Activated B cell treated with CpG ODN at 0.5 μM for 24 hours (primary cell): ENCODE data around the gene IGF2BP3. TPM values are rescaled to one million over a fixed set of nuclear protein-coding genes. Genes with fewer than 3 reads are reported as not detected.

Experiments
- ATAC-seq: fragments of 200-7000 bp; cut with Tn5 transposase; one replicate; pipeline ENCODE4 v1.10.0; 2021; ENCODE audit warnings: low read depth, mild to moderate bottlenecking, moderate library complexity
- CTCF ChIA-PET: fragments of 350-600 bp; sonication (Branson Sonifier 250); formaldehyde crosslinking; loops from one replicate; lab custom pipeline; 2021; ENCODE audit warnings: antibody characterized with exemption; lab: Charles Lee
- POLR2A ChIA-PET: fragments of 350-600 bp; sonication (Branson Sonifier 250); formaldehyde crosslinking; loops from one replicate; lab custom pipeline; 2021; ENCODE audit warnings: antibody characterized with exemption; lab: Charles Lee
- DNase-seq: peaks from one replicate; pipeline ENCODE4 v3.0.0; 2022
- H3K27ac Mint-ChIP-seq: one replicate; pipeline ENCODE4 v1.8.0; 2020; ENCODE audit warnings: mixed read lengths
- H3K27me3 Mint-ChIP-seq: one replicate; pipeline ENCODE4 v1.8.0; 2021; ENCODE audit warnings: mixed read lengths
- H3K36me3 Mint-ChIP-seq: one replicate; pipeline ENCODE4 v1.8.0; 2021; ENCODE audit warnings: low read depth, mixed read lengths
- H3K4me1 Mint-ChIP-seq: one replicate; pipeline ENCODE4 v1.8.0; 2021; ENCODE audit warnings: mixed read lengths
- H3K4me3 Mint-ChIP-seq: one replicate; pipeline ENCODE4 v1.8.0; 2020; ENCODE audit warnings: mild to moderate bottlenecking, mixed read lengths
- H3K9me3 Mint-ChIP-seq: one replicate; pipeline ENCODE4 v1.8.0; 2020; ENCODE audit warnings: mixed read lengths
- intact Hi-C: fragments of 100-400 bp; cut with micrococcal nuclease; formaldehyde crosslinking; loops from one replicate; pipeline ENCODE4 v1.15.1; 2024
- total RNA-seq: library from RNA; stranded (reverse); gene quantifications from 2 replicates; pipeline ENCODE4 v1.2.3, GENCODE V29; 2022
- TF ChIP-seq, protein P1 (sequence below): fragments of 200-600 bp; IDR thresholded peaks from one replicate; pipeline ENCODE4 v1.8.0; 2022; ENCODE audit warnings: antibody characterized with exemption, mild to moderate bottlenecking

The IGF2BP3 gene
- total RNA-seq, 1 donor from 2014 or later = 10.3 TPM

DNA sequence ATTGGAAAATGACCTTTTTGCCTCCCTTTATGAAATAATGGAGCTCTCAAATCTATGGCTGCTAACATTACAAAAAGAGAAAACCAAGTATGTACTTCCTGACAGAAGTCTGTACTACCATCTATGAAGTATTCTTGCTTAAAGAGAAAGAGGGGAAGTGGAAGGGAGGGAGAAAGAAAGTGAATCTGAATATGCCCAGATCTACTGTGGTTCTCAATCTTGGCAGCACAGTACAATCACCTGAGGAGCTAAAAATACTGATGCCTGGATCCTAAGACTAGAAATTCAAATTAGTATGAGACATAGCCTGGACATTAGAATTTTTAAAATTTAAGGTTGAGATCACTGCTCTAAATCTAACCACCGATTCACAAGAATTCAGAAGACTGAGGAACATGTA lies 85.2 kb downstream of the IGF2BP3 start:
- Mint-ChIP-seq H3K36me3 (no peaks in the 10 kb centered on the region), H3K27me3 (no peaks in the 10 kb centered on the region), H3K4me1 (peaks cover 14% of the 10 kb centered on the region), H3K4me3 (no peak overlapping the region), H3K9me3 (no peaks in the 10 kb centered on the region), H3K27ac (no peak overlapping the region)
- TF ChIP-seq, protein P1, sequence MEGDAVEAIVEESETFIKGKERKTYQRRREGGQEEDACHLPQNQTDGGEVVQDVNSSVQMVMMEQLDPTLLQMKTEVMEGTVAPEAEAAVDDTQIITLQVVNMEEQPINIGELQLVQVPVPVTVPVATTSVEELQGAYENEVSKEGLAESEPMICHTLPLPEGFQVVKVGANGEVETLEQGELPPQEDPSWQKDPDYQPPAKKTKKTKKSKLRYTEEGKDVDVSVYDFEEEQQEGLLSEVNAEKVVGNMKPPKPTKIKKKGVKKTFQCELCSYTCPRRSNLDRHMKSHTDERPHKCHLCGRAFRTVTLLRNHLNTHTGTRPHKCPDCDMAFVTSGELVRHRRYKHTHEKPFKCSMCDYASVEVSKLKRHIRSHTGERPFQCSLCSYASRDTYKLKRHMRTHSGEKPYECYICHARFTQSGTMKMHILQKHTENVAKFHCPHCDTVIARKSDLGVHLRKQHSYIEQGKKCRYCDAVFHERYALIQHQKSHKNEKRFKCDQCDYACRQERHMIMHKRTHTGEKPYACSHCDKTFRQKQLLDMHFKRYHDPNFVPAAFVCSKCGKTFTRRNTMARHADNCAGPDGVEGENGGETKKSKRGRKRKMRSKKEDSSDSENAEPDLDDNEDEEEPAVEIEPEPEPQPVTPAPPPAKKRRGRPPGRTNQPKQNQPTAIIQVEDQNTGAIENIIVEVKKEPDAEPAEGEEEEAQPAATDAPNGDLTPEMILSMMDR = no peak
- DNase-seq (no peak), ATAC-seq (no peak)
- ChIA-PET CTCF (no interaction called here), POLR2A (no interaction called here)
- intact Hi-C loops = no loop called here

DNA sequence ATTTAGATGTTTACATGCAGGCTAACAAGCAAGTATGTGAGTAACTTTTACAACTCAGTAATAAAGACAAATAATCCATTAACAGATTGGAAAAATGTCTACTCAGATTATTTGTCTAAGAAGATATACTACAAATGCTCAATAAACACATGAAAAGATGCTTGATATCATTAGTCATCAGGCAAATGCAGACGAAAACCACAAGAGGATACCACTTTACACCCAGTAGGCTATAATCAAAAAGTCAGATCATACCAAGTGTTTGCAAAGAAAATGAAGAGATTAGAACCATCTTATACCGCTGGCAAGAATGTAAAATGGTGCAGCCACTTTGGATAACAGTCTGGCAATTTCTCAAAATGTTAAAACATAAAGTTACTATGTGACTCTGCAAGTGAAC lies 87.1 kb downstream of the IGF2BP3 start:
- H3K4me3 Mint-ChIP-seq = no peak overlapping the region
- DNase-seq (no peak), ATAC-seq (no peak)
- H3K27me3 Mint-ChIP-seq = no peaks in the 10 kb centered on the region
- TF ChIP-seq, protein P1 = no peak
- ChIA-PET POLR2A (no interaction called here), CTCF (no interaction called here)
- peaks cover 14% of the 10 kb centered on the region for H3K4me1 Mint-ChIP-seq
- H3K36me3 Mint-ChIP-seq = no peaks in the 10 kb centered on the region
- H3K27ac Mint-ChIP-seq = no peak overlapping the region
- H3K9me3 Mint-ChIP-seq = no peaks in the 10 kb centered on the region
- intact Hi-C loops = no loop called here

DNA sequence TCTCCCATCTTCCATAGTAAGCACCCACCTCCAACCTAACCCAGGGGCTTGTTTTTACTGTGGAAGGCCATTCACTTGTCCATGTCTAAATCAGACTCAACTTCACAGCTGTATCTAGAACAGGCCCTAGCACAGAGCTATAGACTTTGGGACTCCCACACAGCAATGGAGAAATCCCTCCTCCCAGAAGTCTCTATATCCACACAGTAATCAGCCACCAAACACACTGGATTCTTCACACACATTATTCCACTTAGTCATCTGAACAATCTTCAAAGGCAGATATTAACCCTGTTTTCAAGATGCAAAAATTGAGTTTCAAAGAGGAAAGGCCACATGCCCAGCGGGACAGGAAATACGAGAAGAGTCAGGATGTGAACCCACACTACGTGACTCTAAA lies 89.3 kb downstream of the IGF2BP3 start:
- Mint-ChIP-seq H3K36me3 (no peaks in the 10 kb centered on the region), H3K27me3 (no peaks in the 10 kb centered on the region), H3K27ac (no peak overlapping the region), H3K4me3 (no peak overlapping the region), H3K9me3 (no peaks in the 10 kb centered on the region), H3K4me1 (peaks cover 24% of the 10 kb centered on the region)
- ChIA-PET CTCF (no interaction called here), POLR2A (no interaction called here)
- TF ChIP-seq, protein P1 = no peak
- no peak for ATAC-seq
- no peak for DNase-seq
- intact Hi-C loops = no loop called here

DNA sequence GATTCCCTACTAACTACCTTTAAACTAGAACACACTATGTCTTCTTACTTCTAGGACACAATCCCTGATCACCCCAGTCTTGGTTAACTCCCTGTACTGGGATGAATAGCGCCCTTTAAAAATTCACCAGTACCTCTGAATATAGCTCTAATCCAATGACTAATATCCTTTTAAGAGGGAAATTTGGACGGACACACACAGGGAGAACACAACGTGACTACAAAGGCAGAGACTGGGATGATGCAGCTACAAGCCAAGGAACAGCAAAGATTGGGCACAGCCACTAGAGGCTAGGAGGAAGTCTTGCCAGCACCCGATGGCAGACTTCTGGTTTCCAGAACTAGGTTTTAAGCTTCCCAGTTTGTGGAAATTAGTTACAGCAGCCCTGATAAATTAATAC lies 89.7 kb downstream of the IGF2BP3 start:
- Mint-ChIP-seq H3K9me3 (no peaks in the 10 kb centered on the region), H3K36me3 (no peaks in the 10 kb centered on the region), H3K27ac (no peak overlapping the region), H3K4me3 (no peak overlapping the region), H3K27me3 (no peaks in the 10 kb centered on the region), H3K4me1 (peaks cover 27% of the 10 kb centered on the region)
- intact Hi-C loops = no loop called here
- DNase-seq (no peak), ATAC-seq (no peak)
- CTCF ChIA-PET = no interaction called here
- TF ChIP-seq, protein P1 = no peak
- POLR2A ChIA-PET = no interaction called here

DNA sequence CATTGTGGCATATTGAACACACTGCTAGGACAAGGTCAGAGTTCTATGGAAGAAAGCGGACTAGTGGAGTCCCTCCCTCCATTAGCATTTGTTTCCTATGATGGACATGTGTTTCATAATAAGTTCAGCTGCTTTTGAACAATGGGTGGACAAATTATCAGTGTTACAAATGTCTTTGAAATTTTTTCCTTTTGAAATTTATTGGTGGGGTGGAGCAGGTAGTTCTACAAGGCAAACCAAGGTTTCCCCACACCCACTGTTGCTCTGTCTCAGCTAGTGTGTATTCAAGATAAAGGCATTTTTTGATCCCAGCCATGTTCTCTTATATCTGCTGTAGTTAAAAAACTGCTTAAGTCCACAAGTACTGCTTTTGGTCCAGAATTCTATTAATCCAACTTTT lies 91.3 kb downstream of the IGF2BP3 start:
- DNase-seq = no peak
- no peaks in the 10 kb centered on the region for H3K27me3 Mint-ChIP-seq

More for the DNA sequence above, 91.3 kb downstream of the IGF2BP3 start:
- Mint-ChIP-seq H3K4me1 (peaks cover 27% of the 10 kb centered on the region), H3K36me3 (no peaks in the 10 kb centered on the region), H3K27ac (no peak overlapping the region), H3K4me3 (no peak overlapping the region), H3K9me3 (no peaks in the 10 kb centered on the region)
- no peak for ATAC-seq
- TF ChIP-seq, protein P1 = no peak
- ChIA-PET POLR2A (no interaction called here), CTCF (interaction anchor here (1.3 kb wide), 1 partner anchor 21 kb away, joined by 4 read pairs; no protein-coding TSS in a partner anchor)
- intact Hi-C loops = loop anchor here (10.0 kb wide), 3 partner anchors 364 to 1446 kb away; partner anchors contain the start of genes CDCA7L and HYCC1
